ENCODE measurements around the gene CDHR3. TPM values are rescaled to one million over a fixed set of nuclear protein-coding genes. Genes with fewer than 3 reads are reported as not detected.
A peak's percentile ranks its signal among the peaks of the same experiment; 100 is the strongest.

CDHR3 gene
- total RNA-seq, 2 experiments from 2014 or later = 0.42 to 2.8 TPM

- CTCF ChIA-PET (ENCODE audit: unreplicated experiment) = interaction anchor here (4.3 to 5.1 kb wide), 2 partner anchors 12 to 94 kb away, joined by 46 to 52 read pairs; no protein-coding TSS in a partner anchor
- BruUV-seq (replicated peaks) = no TSS peak
- Histone ChIP-seq H4K20me1 (ENCODE audit: insufficient read depth, low read length) (no peaks in the 10 kb centered on the region), H3K27ac (ENCODE audit: low read depth, low read length, poor library complexity, severe bottlenecking) (peak overlapping the region; percentile 98), H3K36me3 (ENCODE audit: insufficient read depth, low read length) (peaks cover 6% of the 10 kb centered on the region; the same call in 1 of the 2 replicates), H3K9me3 (ENCODE audit: low read length) (peaks cover 8% of the 10 kb centered on the region), H3K9me2 (ENCODE audit: insufficient read depth, low read length) (no peaks in the 10 kb centered on the region), H3K4me1 (ENCODE audit: insufficient read depth, low read length, poor library complexity, severe bottlenecking) (peaks cover 91% of the 10 kb centered on the region), H3K4me3 (ENCODE audit: low read depth, low read length, poor library complexity, severe bottlenecking) (peak overlapping the region; percentile 47), H2AFZ (ENCODE audit: low read length) (no peak overlapping the region), H3K79me2 (ENCODE audit: insufficient read depth, low read depth, low read length) (no peaks in the 10 kb centered on the region), H3K4me2 (ENCODE audit: low read length) (peak overlapping the region; percentile 80)
- intact Hi-C loops (cut with micrococcal nuclease; ENCODE audit: unreplicated experiment) = loop anchor here (5.0 to 10.0 kb wide), 3 partner anchors 228 to 1117 kb away; partner anchors contain the start of gene PIK3CG
- POLR2A ChIA-PET = interaction anchor here (2.1 to 10.0 kb wide), 4 partner anchors 13 to 93 kb away, joined by 13 to 308 read pairs (median 85); partner anchors contain the start of gene SYPL1
- TF ChIP-seq CTCF (conservative IDR thresholded peaks at IDR 0.05; ENCODE audit: low read length) (no peak), EZH2phosphoT487 (IDR thresholded peaks at IDR 0.05; ENCODE audit: borderline replicate concordance, low read depth, low read length) (no peak)
- no peak for DNase-seq (ENCODE audit: low spot score)
Observed at GRCh38 chr7:106059556-106059955, 96.5 kb downstream of the CDHR3 start.

- Histone ChIP-seq H3K36me3 (ENCODE audit: insufficient read depth, low read length) (peaks cover 6% of the 10 kb centered on the region; the same call in 1 of the 2 replicates), H3K4me3 (ENCODE audit: low read depth, low read length, poor library complexity, severe bottlenecking) (peak overlapping the region; percentile 29), H3K9me3 (ENCODE audit: low read length) (peaks cover 8% of the 10 kb centered on the region), H3K4me1 (ENCODE audit: insufficient read depth, low read length, poor library complexity, severe bottlenecking) (peaks cover 91% of the 10 kb centered on the region), H3K27ac (ENCODE audit: low read depth, low read length, poor library complexity, severe bottlenecking) (peak overlapping the region; percentile 98), H3K9me2 (ENCODE audit: insufficient read depth, low read length) (no peaks in the 10 kb centered on the region), H3K4me2 (ENCODE audit: low read length) (peak overlapping the region; percentile 80), H4K20me1 (ENCODE audit: insufficient read depth, low read length) (no peaks in the 10 kb centered on the region), H2AFZ (ENCODE audit: low read length) (no peak overlapping the region; the same call in 1 of the 2 replicates), H3K79me2 (ENCODE audit: insufficient read depth, low read depth, low read length) (no peaks in the 10 kb centered on the region)
- intact Hi-C loops (cut with micrococcal nuclease; ENCODE audit: unreplicated experiment) = no loop called here
- POLR2A ChIA-PET = interaction anchor here (1.0 to 10.0 kb wide), 8 partner anchors 10 to 92 kb away, joined by 3 to 308 read pairs (median 6); partner anchors contain the start of gene SYPL1
- no TSS peak for BruUV-seq (replicated peaks)
- no peak for DNase-seq (ENCODE audit: low spot score)
- TF ChIP-seq EZH2phosphoT487 (IDR thresholded peaks at IDR 0.05; ENCODE audit: borderline replicate concordance, low read depth, low read length) = no peak
- TF ChIP-seq CTCF (conservative IDR thresholded peaks at IDR 0.05; ENCODE audit: low read length) = no peak
- CTCF ChIA-PET (ENCODE audit: unreplicated experiment) = interaction anchor here (0.7 to 5.1 kb wide), 5 partner anchors 12 to 93 kb away, joined by 3 to 52 read pairs (median 3); no protein-coding TSS in a partner anchor
Observed at GRCh38 chr7:106060394-106060920, 97.4 kb downstream of the CDHR3 start.

Data from OCI-LY7 (cell line).